Panc1 (cell line): ENCODE data around the gene GNG7. TPM values are rescaled to one million over a fixed set of nuclear protein-coding genes. Genes with fewer than 3 reads are reported as not detected.

Source experiments
- ATAC-seq: fragments of 200-7000 bp; cut with Tn5 transposase; 2 replicates; pipeline ENCODE4 v1.9.1; 2020; ENCODE audit warnings: mild to moderate bottlenecking, moderate library complexity
- BruUV-seq: library from RNA; stranded (reverse); fragments of 400-500 nt; replicated peaks from 2 replicates; lab custom pipeline; 2021; lab: Mats Ljungman, UMichigan
- CTCF ChIA-PET: fragments of 300-600 bp; sonication (Branson Sonifier 250); formaldehyde crosslinking; loops from one replicate; lab custom pipeline; 2022; ENCODE audit warnings: antibody characterized with exemption; lab: Charles Lee
- POLR2A ChIA-PET: fragments of 300-600 bp; sonication (Branson Sonifier 250); formaldehyde crosslinking; loops from one replicate; lab custom pipeline; 2022; ENCODE audit warnings: antibody characterized with exemption; lab: Charles Lee
- DNase-seq: peaks from one replicate; pipeline ENCODE4 v3.0.0-alpha.2; 2010; ENCODE audit warnings: low read depth, low spot score
- H3K27ac ChIP-seq: 2 replicates; pipeline ENCODE4 v1.5.1; 2011; ENCODE audit warnings: mild to moderate bottlenecking, low read length, inconsistent platforms
- H3K27me3 ChIP-seq: fragments of 200-500 bp; sonication (Bioruptor generic); 2 replicates; pipeline ENCODE4 v1.6.0; 2014; ENCODE audit warnings: low read length, inconsistent platforms; ENCODE audit not compliant: control insufficient read depth, insufficient read depth
- H3K36me3 ChIP-seq: fragments of 200-500 bp; sonication (Bioruptor generic); 2 replicates; pipeline ENCODE4 v1.5.1; 2014; ENCODE audit warnings: inconsistent platforms, mild to moderate bottlenecking, low read length, moderate library complexity; ENCODE audit not compliant: control insufficient read depth, insufficient read depth
- H3K4me1 ChIP-seq: 2 replicates; pipeline ENCODE4 v1.5.1; 2011; ENCODE audit warnings: inconsistent platforms, mild to moderate bottlenecking, low read length, moderate library complexity; ENCODE audit not compliant: control insufficient read depth, insufficient read depth
- H3K4me3 ChIP-seq, 2 experiments: 2 replicates each; pipeline ENCODE4 v1.5.1; 2011 to 2012; ENCODE audit warnings: low read depth in 2 of 2, low read length in 2 of 2, mild to moderate bottlenecking in 2 of 2, inconsistent platforms in 1 of 2, moderate library complexity in 1 of 2
- H3K9me3 ChIP-seq: fragments of 200-500 bp; sonication (Bioruptor generic); 2 replicates; pipeline ENCODE4 v1.5.1; 2014; ENCODE audit warnings: low read depth, mild to moderate bottlenecking, inconsistent platforms, low read length, moderate library complexity; ENCODE audit not compliant: control insufficient read depth, insufficient read depth
- POLR2AphosphoS5 ChIP-seq: IDR thresholded peaks from 2 replicates; pipeline ENCODE4 v1.6.1; 2012; ENCODE audit warnings: mild to moderate bottlenecking, low read depth, low read length, moderate library complexity
- SIN3A ChIP-seq: IDR thresholded peaks from 2 replicates; pipeline ENCODE4 v1.6.1; 2012; ENCODE audit warnings: low read depth, mild to moderate bottlenecking, low read length, moderate library complexity, borderline replicate concordance; ENCODE audit not compliant: insufficient read depth
- TCF7L2 ChIP-seq: IDR thresholded peaks from 2 replicates; pipeline ENCODE4 v1.6.1; 2011; ENCODE audit warnings: mild to moderate bottlenecking, low read depth, low read length, inconsistent platforms
- in situ Hi-C: cut with HindIII; loops from 2 replicates; pipeline ENCODE4 v1.10.0; 2016; ENCODE audit warnings: low sequenced_read_pairs, low pct_unique_long_range_greater_than_20kb
- intact Hi-C: fragments of 100-400 bp; cut with micrococcal nuclease; formaldehyde crosslinking; loops from one replicate; pipeline ENCODE4 v1.10.0; 2022; ENCODE audit not compliant: unreplicated experiment
- total RNA-seq: library from RNA; stranded (reverse); gene quantifications from one replicate; pipeline ENCODE4 v1.2.1, GENCODE V29; 2021; ENCODE audit not compliant: unreplicated experiment
- TF ChIP-seq, protein P1 (sequence below), 2 experiments: IDR thresholded peaks; 2 replicates each; pipeline ENCODE4 v1.6.1; 2011 to 2012; ENCODE audit warnings: low read depth in 2 of 2, control low read depth in 1 of 2, low read length in 1 of 2, mild to moderate bottlenecking in 1 of 2, moderate library complexity in 1 of 2; ENCODE audit not compliant: insufficient read depth in 1 of 2
- TF ChIP-seq, protein P2 (sequence below): fragments of 450-650 bp; IDR thresholded peaks from 2 replicates; pipeline ENCODE4 v1.5.1; 2017; ENCODE audit warnings: mild to moderate bottlenecking

The GNG7 gene
- total RNA-seq, 1 experiment from 2014 or later, result 0.74 TPM

DNA sequence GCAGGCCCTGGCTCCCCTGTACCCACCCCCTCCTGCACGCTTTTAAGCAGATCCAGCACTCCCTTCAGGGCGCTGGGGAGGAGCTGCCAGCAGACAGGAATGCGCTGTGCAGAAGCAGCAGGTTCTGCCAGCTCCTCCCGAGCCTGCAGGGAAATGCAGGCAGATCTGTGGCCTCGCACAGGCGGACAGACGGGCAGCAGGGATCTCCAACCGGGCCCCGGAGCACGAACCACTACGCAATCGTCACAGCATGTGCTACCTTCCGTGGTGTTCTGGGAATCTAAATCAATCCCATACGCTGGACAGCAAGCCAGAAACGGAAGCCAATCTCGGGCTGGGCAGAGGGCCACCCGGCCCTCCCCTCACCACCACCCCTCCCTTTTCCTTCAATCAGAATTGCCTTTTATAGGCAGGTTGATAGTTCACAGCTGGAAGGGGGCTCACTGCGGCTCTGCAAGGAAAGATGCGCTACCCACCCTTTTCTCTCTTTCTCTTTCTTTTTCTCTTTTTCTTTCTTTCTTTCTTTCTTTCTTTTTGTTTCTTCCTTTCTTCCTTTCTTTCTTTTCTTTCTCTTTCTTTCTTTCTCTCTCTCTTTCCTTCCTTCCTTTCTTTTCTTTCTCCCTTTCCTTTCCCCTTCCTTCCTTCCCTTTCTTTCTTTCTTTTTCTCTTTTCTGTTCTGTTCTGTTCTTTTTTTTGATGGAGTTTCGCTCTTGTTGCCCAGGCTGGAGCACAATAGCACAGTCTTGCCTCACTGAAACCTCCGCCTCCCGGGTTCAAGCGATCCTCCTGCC lies 99.9 kb downstream of the GNG7 start:
- ATAC-seq (peak; percentile 74), DNase-seq (no peak)
- in situ Hi-C loops (no loop called here), intact Hi-C loops (no loop called here)
- H3K36me3 ChIP-seq, result no peaks in the 10 kb centered on the region
- no TSS peak for BruUV-seq
- CTCF ChIA-PET, result interaction anchor here (0.6 to 0.7 kb wide), 2 partner anchors 52 to 336 kb away, joined by 4 to 10 read pairs; no protein-coding TSS in a partner anchor
- H3K27ac ChIP-seq, result peak overlapping the region; percentile 67
- TF ChIP-seq, protein P1, sequence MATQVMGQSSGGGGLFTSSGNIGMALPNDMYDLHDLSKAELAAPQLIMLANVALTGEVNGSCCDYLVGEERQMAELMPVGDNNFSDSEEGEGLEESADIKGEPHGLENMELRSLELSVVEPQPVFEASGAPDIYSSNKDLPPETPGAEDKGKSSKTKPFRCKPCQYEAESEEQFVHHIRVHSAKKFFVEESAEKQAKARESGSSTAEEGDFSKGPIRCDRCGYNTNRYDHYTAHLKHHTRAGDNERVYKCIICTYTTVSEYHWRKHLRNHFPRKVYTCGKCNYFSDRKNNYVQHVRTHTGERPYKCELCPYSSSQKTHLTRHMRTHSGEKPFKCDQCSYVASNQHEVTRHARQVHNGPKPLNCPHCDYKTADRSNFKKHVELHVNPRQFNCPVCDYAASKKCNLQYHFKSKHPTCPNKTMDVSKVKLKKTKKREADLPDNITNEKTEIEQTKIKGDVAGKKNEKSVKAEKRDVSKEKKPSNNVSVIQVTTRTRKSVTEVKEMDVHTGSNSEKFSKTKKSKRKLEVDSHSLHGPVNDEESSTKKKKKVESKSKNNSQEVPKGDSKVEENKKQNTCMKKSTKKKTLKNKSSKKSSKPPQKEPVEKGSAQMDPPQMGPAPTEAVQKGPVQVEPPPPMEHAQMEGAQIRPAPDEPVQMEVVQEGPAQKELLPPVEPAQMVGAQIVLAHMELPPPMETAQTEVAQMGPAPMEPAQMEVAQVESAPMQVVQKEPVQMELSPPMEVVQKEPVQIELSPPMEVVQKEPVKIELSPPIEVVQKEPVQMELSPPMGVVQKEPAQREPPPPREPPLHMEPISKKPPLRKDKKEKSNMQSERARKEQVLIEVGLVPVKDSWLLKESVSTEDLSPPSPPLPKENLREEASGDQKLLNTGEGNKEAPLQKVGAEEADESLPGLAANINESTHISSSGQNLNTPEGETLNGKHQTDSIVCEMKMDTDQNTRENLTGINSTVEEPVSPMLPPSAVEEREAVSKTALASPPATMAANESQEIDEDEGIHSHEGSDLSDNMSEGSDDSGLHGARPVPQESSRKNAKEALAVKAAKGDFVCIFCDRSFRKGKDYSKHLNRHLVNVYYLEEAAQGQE (IDR thresholded peaks at IDR 0.05; ENCODE audit: insufficient read depth in 1 of 2, low read depth in 2 of 2, low read length in 1 of 2), result no peak
- TF ChIP-seq, protein P2, sequence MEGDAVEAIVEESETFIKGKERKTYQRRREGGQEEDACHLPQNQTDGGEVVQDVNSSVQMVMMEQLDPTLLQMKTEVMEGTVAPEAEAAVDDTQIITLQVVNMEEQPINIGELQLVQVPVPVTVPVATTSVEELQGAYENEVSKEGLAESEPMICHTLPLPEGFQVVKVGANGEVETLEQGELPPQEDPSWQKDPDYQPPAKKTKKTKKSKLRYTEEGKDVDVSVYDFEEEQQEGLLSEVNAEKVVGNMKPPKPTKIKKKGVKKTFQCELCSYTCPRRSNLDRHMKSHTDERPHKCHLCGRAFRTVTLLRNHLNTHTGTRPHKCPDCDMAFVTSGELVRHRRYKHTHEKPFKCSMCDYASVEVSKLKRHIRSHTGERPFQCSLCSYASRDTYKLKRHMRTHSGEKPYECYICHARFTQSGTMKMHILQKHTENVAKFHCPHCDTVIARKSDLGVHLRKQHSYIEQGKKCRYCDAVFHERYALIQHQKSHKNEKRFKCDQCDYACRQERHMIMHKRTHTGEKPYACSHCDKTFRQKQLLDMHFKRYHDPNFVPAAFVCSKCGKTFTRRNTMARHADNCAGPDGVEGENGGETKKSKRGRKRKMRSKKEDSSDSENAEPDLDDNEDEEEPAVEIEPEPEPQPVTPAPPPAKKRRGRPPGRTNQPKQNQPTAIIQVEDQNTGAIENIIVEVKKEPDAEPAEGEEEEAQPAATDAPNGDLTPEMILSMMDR, result no peak
- TF ChIP-seq POLR2AphosphoS5 (no peak), SIN3A (no peak), TCF7L2 (no peak)
- H3K4me1 ChIP-seq, result peaks cover 3% of the 10 kb centered on the region; the same call in 1 of the 2 replicates
- no peaks in the 10 kb centered on the region for H3K9me3 ChIP-seq
- peak overlapping the region; percentile 2 to 29; a peak in 2 of 4 replicates for H3K4me3 ChIP-seq
- H3K27me3 ChIP-seq, result no peaks in the 10 kb centered on the region
- POLR2A ChIA-PET, result no interaction called here

DNA sequence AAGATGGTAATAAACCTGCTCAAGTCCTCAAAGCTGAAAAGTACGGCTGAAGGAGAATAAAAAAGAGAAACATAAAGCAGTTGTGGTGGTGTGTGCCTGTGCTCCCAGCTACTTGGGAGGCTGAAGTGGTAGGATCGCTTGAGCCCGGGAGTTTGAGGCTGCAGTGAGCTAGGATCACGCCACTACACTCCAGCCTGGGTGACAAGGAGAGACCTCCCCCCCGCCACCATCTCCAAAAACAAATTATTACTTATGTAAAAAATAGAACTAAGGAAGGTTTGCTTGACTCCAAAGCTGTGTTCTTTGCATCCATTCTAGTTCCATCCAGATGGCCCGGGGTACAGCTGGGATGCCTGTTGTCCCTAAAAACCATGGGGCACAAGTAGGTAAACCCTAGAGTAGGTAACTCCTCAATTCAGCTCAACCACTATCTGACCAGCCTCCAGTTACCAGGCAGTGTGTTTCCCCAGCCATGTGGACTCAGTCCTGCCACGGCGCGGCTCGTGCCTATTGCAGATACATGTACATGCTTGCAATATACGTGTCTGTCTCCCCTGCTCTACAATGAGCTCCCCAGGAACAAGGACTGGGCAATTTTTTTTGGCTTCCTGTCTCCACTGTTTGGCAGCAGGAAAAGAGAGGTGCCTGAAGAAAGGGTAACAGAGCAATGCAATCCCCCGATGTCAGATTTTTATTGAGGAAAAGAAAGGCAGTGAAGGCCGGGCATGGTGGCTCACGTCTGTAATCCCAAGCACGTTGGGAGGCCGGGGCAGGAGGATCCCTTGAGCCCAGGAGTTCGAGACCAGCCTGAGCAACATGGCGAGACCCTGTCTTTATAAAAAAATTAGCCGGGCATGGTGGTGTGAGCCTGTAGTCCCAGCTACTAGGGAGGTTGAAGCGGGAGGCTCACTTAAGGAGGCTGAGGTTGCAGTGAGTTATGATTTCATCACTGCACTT lies 101.3 kb downstream of the GNG7 start:
- ATAC-seq, result no peak
- Histone ChIP-seq H3K9me3 (no peaks in the 10 kb centered on the region), H3K36me3 (no peaks in the 10 kb centered on the region), H3K4me1 (peaks cover 3% of the 10 kb centered on the region; the same call in 1 of the 2 replicates), H3K27me3 (no peaks in the 10 kb centered on the region), H3K27ac (peak overlapping the region; percentile 68), H3K4me3 (no peak overlapping the region)
- CTCF ChIA-PET, result no interaction called here
- intact Hi-C loops, result no loop called here
- in situ Hi-C loops, result no loop called here
- no TSS peak for BruUV-seq
- TF ChIP-seq SIN3A, result no peak
- no peak for TF ChIP-seq POLR2AphosphoS5
- TF ChIP-seq, protein P2, result no peak
- TF ChIP-seq TCF7L2, result no peak
- TF ChIP-seq, protein P1 (IDR thresholded peaks at IDR 0.05; ENCODE audit: insufficient read depth in 1 of 2, low read depth in 2 of 2, low read length in 1 of 2), result no peak
- POLR2A ChIA-PET, result no interaction called here
- no peak for DNase-seq
